OCI-LY1 (cell line): ENCODE data around the gene PIBF1.

ENCODE experiments used
- H2AFZ ChIP-seq: fragments of 200-600 bp; sonication (generic), shearing (Covaris generic); 2 replicates; pipeline ENCODE4 v1.6.0; 2014; ENCODE audit warnings: antibody characterized with exemption, mild to moderate bottlenecking, low read length
- H3F3A ChIP-seq: fragments of 200-600 bp; sonication (generic), shearing (Covaris generic); 2 replicates; pipeline ENCODE4 v1.6.0; 2014; ENCODE audit warnings: mild to moderate bottlenecking, antibody characterized with exemption, low read length, moderate library complexity; ENCODE audit not compliant: insufficient read depth
- H3K27ac ChIP-seq: fragments of 200-600 bp; sonication (generic); 2 replicates; pipeline ENCODE4 v1.5.1; 2014; ENCODE audit warnings: low read length, mixed run types, mild to moderate bottlenecking, low read depth; ENCODE audit not compliant: poor library complexity, severe bottlenecking
- H3K27me3 ChIP-seq: fragments of 200-600 bp; sonication (generic); 2 replicates; pipeline ENCODE4 v1.6.0; 2014; ENCODE audit warnings: antibody characterized with exemption, mild to moderate bottlenecking, low read length, moderate library complexity; ENCODE audit not compliant: insufficient read depth
- H3K36me3 ChIP-seq: fragments of 200-600 bp; sonication (generic); 2 replicates; pipeline ENCODE4 v1.6.1; 2014; ENCODE audit warnings: mild to moderate bottlenecking, antibody characterized with exemption, low read length, moderate library complexity, mixed read lengths; ENCODE audit not compliant: insufficient read depth
- H3K4me1 ChIP-seq: fragments of 200-600 bp; sonication (generic); 2 replicates; pipeline ENCODE4 v1.5.1; 2014; ENCODE audit warnings: mild to moderate bottlenecking, low read length, moderate library complexity; ENCODE audit not compliant: insufficient read depth, severe bottlenecking
- H3K4me2 ChIP-seq: fragments of 200-600 bp; sonication (generic), shearing (Covaris generic); 2 replicates; pipeline ENCODE4 v1.6.1; 2014; ENCODE audit warnings: low read length
- H3K4me3 ChIP-seq: fragments of 200-600 bp; sonication (generic); 2 replicates; pipeline ENCODE4 v1.5.1; 2014; ENCODE audit warnings: low read length, low read depth, mild to moderate bottlenecking, mixed read lengths; ENCODE audit not compliant: poor library complexity, severe bottlenecking
- H3K79me2 ChIP-seq: fragments of 200-600 bp; shearing (Covaris generic); 2 replicates; pipeline ENCODE4 v1.6.1; 2016; ENCODE audit warnings: mixed run types, low read length, mixed read lengths; ENCODE audit not compliant: insufficient read depth
- H3K9ac ChIP-seq: fragments of 200-600 bp; sonication (generic), shearing (Covaris generic); 2 replicates; pipeline ENCODE4 v1.6.1; 2014; ENCODE audit warnings: mild to moderate bottlenecking, low read length, mixed read lengths
- H3K9me2 ChIP-seq: fragments of 200-600 bp; sonication (generic), shearing (Covaris generic); 2 replicates; pipeline ENCODE4 v1.6.1; 2014; ENCODE audit warnings: low read depth, mild to moderate bottlenecking, low read length, mixed read lengths
- H3K9me3 ChIP-seq: fragments of 200-600 bp; shearing (Covaris generic); 2 replicates; pipeline ENCODE4 v1.6.1; 2014; ENCODE audit warnings: low read length, mixed read lengths
- H4K20me1 ChIP-seq: fragments of 200-600 bp; sonication (generic), shearing (Covaris generic); 2 replicates; pipeline ENCODE4 v1.6.0; 2016; ENCODE audit warnings: mild to moderate bottlenecking, low read length; ENCODE audit not compliant: insufficient read depth
- EZH2 ChIP-seq: fragments of 200-600 bp; sonication (generic), shearing (Covaris generic); IDR thresholded peaks from 2 replicates; pipeline ENCODE4 v1.8.0; 2017; ENCODE audit warnings: borderline replicate concordance, mixed run types, mild to moderate bottlenecking, antibody characterized with exemption, low read length, moderate library complexity, mixed read lengths
- TF ChIP-seq, protein P1 (sequence below): fragments of 200-600 bp; sonication (generic), shearing (Covaris generic); IDR thresholded peaks from 2 replicates; pipeline ENCODE4 v1.5.1; 2017; ENCODE audit warnings: mild to moderate bottlenecking, antibody characterized with exemption, low read length, moderate library complexity, mixed read lengths

The PIBF1 gene

DNA sequence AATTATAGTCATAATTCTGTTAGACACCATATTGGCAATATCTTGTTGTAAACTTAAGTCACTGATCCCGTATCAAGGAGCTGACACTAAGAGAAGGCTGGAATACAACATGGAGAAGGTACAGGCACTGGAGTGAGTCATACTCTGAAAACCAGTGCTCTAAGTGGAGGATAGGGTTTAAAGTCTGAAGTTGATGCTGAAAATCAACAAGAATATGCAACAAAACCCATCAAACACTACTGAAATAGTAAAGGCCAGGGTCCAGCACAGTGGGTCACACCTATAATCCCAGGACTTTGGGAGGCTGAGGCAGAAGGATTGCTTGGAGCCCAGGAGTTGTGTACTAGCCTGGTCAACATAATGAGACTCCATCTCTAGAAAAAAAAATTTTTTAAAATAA lies 203.7 kb downstream of the PIBF1 start:
- Histone ChIP-seq H3K4me3 (no peak overlapping the region), H3K36me3 (no peaks in the 10 kb centered on the region), H3F3A (no peaks in the 10 kb centered on the region), H3K4me1 (no peaks in the 10 kb centered on the region), H2AFZ (no peak overlapping the region), H3K27me3 (no peaks in the 10 kb centered on the region), H3K9me3 (no peaks in the 10 kb centered on the region), H4K20me1 (no peaks in the 10 kb centered on the region), H3K9ac (no peak overlapping the region), H3K27ac (no peak overlapping the region), H3K4me2 (no peak overlapping the region), H3K9me2 (no peaks in the 10 kb centered on the region), H3K79me2 (no peaks in the 10 kb centered on the region)
- TF ChIP-seq, protein P1, sequence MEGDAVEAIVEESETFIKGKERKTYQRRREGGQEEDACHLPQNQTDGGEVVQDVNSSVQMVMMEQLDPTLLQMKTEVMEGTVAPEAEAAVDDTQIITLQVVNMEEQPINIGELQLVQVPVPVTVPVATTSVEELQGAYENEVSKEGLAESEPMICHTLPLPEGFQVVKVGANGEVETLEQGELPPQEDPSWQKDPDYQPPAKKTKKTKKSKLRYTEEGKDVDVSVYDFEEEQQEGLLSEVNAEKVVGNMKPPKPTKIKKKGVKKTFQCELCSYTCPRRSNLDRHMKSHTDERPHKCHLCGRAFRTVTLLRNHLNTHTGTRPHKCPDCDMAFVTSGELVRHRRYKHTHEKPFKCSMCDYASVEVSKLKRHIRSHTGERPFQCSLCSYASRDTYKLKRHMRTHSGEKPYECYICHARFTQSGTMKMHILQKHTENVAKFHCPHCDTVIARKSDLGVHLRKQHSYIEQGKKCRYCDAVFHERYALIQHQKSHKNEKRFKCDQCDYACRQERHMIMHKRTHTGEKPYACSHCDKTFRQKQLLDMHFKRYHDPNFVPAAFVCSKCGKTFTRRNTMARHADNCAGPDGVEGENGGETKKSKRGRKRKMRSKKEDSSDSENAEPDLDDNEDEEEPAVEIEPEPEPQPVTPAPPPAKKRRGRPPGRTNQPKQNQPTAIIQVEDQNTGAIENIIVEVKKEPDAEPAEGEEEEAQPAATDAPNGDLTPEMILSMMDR, result no peak
- no peak for TF ChIP-seq EZH2

- Histone ChIP-seq H4K20me1 (no peaks in the 10 kb centered on the region), H3K4me1 (no peaks in the 10 kb centered on the region), H3K9me2 (no peaks in the 10 kb centered on the region), H3K4me2 (no peak overlapping the region), H3K4me3 (no peak overlapping the region), H3K27ac (no peak overlapping the region), H3F3A (no peaks in the 10 kb centered on the region), H3K9me3 (no peaks in the 10 kb centered on the region), H3K9ac (no peak overlapping the region), H3K27me3 (no peaks in the 10 kb centered on the region), H2AFZ (no peak overlapping the region), H3K79me2 (no peaks in the 10 kb centered on the region), H3K36me3 (no peaks in the 10 kb centered on the region)
- no peak for TF ChIP-seq EZH2
- TF ChIP-seq, protein P1, result no peak
Measured at GRCh38 chr13:72986197-72986596, 204.3 kb downstream of the PIBF1 start.

GRCh38 chr13:72990953-72991352 lies 209.0 kb downstream of the PIBF1 start:
- no peaks in the 10 kb centered on the region for H3K9me2 ChIP-seq
- no peaks in the 10 kb centered on the region for H3K36me3 ChIP-seq
- TF ChIP-seq, protein P1, result no peak
- no peak for TF ChIP-seq EZH2
- H3K9ac ChIP-seq, result no peak overlapping the region
- H3K9me3 ChIP-seq, result no peaks in the 10 kb centered on the region
- no peak overlapping the region for H3K4me2 ChIP-seq
- H3F3A ChIP-seq, result no peaks in the 10 kb centered on the region
- H2AFZ ChIP-seq, result no peak overlapping the region
- H3K4me1 ChIP-seq, result no peaks in the 10 kb centered on the region
- H4K20me1 ChIP-seq, result no peaks in the 10 kb centered on the region
- H3K79me2 ChIP-seq, result no peaks in the 10 kb centered on the region
- H3K4me3 ChIP-seq, result no peak overlapping the region
- H3K27me3 ChIP-seq, result no peaks in the 10 kb centered on the region
- H3K27ac ChIP-seq, result no peak overlapping the region
